Hematopoietic multipotent progenitor cell treated with erythropoietin and hydrocortisone succinate and interleukin-3 and kit ligand, for 15 days (in vitro differentiated cells): ENCODE results near the gene LSM2.
A peak's percentile ranks its signal among the peaks of the same experiment; 100 is the strongest.
"Not testable (repeated sequence)": the region's sequence is repeated elsewhere in the genome, so short reads cannot be mapped to it uniquely, and the experiment has no call there.

ENCODE experiments used
- DNase-seq: peaks from one replicate; pipeline ENCODE4 v3.0.0-alpha.2; 2015; ENCODE audit warnings: low spot score

LSM2 gene

DNA sequence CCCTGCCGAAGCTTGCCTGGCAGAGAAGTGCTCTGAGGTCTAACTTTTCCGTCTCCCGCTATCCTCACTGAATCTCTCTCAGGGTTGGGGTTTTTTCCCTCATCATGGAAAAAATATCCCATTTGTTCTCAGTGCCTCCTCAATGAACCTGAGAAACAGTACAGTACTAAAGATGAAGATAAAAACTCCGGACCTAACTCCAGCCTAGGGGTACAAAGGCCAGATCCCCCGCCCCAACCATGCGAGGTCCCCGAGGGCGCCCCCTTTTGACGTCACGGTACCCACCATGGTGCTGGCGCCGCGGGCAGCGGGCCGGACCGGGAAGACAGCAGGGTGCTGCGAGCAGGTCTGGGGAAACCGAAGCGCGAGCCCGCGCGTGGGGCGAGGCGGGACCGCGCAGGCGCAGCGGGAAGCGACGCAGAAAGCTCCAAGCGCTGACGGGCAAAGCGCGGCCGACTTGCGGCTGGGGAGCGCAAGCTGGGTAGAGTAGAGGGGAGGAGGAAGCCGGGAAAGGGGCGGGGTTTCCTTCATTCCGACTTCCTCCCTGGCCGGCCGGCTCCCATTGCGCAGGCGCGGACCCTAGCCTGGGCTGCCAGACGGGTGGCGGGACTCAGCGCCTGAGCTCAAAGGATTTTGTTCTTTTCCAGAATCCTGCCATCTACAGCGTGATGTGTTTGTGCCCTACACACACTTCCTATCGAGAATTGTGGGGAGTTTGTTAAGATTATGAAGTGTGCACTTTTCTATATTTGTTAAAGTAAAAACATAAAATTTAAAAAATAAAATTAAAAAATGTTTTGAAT, at the start of gene LSM2:
LSM2 (minus strand) TSS at position 497 of the 803 bp plus-strand sequence; CDS start at position 288, 209 bp downstream.
- DNase-seq = peak; percentile 97

DNA sequence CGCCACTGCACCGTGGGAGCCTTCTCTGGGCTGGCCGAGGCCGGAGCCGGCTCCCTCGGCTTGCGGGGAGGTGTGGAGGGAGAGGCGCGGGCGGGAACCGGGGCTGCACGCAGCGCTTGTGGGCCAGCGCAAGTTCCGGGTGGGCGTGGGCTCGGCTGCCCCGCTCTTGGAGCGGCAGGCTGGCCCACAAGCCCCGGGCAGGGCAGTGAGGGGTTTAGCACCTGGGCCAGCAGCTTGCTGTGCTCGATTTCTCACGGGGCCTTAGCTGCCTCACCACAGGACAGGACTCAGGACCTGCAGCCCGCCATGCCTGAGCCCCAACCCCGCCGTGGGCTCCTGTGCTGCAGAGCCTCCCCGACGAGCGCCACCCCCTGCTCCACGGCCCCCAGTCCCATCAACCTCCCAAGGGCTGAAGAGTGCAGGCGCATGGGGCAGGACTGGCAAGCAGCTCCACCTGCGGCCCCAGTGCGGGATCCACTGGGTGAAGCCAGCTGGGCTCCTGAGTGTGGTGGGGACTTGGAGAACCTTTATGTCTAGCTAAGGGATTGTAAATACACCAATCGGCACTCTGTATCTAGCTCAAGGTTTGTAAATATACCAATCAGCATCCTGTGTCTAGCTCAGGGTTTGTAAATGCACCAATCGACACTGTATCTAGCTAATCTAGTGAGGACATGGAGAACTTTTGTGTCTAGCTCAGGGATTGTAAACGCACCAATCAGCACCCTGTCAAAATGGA, 45.4 kb upstream of the LSM2 start:
- DNase-seq = not testable (repeated sequence)

GRCh38 chr6:31851485-31851832, 44.7 kb upstream of the LSM2 start:
- no peak for DNase-seq

- DNase-seq = no peak
Measured at GRCh38 chr6:31850765-31851484, 44.2 kb upstream of the LSM2 start.

- DNase-seq = no peak
Measured at GRCh38 chr6:31847276-31847978, 40.7 kb upstream of the LSM2 start.

GRCh38 chr6:31844507-31844906, 37.7 kb upstream of the LSM2 start:
- DNase-seq = no peak

- DNase-seq = no peak
Measured at GRCh38 chr6:31842053-31842452, 35.3 kb upstream of the LSM2 start.

DNA sequence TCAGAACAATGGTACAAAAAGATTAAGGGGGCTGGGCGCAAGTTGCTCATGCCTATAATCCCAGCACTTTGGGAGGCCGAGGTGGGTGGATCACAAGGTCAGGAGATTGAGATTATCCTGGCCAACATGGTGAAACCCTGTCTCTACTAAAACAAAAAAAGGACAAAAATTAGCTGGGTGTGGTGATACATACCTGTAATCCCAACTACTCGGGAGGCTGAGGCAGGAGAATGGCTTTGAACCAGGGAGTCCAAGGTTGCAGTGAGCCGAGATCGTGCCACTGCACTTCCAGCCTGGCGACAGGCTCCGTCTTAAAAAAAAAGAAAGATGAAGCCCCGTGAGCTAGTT, 33.0 kb upstream of the LSM2 start:
- not testable (repeated sequence) for DNase-seq

DNA sequence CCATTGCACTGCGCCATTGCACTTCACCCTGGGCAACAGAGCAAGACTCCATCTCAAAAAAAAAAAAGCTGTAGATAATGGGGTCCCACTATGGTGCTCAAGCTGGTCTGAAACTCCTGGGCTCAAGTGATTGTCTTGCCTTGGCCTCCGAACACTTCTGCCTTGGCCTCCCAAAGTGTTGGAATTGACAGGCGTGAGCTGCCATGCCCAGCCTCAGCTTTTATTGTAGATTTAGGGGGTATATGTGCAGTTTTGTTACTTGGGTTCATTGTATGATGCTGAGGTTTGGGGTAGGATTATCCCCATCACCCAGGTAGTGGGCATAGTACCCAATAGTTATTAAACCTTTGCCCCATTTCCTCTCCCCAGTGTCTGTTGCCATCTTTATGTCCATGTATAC, 32.2 kb upstream of the LSM2 start:
- DNase-seq = no peak

DNA sequence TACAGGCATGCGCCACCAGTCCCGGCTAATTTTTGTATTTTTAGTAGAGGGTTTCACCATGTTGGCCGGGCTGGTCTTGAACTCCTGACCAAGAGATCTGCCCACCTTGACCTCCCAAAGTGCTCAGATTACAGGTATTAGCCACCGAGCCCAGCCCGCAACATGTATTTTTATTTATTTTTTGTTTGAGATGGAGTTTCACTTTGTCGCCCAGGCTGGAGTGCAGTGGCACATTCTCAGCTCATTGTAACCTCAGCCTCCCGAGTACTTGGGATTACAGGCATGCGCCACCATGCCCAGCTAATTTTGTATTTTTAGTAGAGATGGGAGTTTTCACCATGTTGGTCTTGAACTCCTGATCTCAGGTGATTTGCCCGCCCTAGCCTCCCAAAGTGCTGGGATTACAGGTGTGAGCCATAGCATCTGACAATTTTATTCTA, 31.4 kb upstream of the LSM2 start:
- not testable (repeated sequence) for DNase-seq

- DNase-seq = no peak
Measured at GRCh38 chr6:31837369-31838113, 30.8 kb upstream of the LSM2 start.

DNA sequence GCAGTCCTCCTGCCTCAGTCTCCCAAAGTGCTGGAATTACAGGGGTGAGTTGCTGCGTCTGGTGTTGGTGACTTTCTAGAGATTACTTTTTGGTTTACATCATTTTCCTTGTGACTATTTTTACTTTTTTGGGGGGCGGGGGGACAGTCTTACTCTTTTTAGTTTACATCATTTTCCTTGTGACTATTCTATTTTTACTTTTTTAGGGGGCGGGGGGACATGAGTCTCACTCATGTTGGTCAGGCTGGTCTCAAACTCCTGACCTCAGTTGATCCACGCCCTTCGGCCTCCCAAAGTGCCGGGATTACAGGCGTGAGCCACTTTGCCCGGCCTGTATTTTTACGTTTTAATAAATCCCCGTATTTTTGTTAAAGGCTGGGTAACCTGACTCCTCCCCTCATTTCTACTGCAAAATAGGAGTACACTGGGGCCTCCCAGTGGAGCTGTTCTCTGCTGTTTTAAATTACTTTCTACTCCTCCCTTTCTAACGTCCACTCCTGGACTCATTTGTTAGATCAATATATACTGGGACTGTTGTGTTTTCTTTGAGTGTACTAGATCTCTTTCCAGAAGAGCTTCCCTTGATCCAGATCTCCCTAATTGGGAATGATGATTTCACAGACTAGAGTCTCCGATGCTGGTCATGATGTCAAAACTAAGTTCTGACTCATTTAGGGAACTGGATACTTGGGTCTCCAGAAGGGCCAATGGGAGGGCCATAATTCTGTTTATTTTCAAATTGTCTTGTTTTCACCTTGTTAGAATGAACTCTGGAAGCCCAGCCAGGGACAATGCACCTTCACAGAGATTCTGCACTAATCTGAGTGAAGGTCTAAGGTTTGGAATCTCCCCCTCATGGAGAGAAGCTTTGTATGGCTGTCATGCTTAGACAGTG, 30.0 kb upstream of the LSM2 start:
- peak; percentile 38 for DNase-seq

- DNase-seq = no peak
Measured at GRCh38 chr6:31836047-31836473, 29.3 kb upstream of the LSM2 start.

DNA sequence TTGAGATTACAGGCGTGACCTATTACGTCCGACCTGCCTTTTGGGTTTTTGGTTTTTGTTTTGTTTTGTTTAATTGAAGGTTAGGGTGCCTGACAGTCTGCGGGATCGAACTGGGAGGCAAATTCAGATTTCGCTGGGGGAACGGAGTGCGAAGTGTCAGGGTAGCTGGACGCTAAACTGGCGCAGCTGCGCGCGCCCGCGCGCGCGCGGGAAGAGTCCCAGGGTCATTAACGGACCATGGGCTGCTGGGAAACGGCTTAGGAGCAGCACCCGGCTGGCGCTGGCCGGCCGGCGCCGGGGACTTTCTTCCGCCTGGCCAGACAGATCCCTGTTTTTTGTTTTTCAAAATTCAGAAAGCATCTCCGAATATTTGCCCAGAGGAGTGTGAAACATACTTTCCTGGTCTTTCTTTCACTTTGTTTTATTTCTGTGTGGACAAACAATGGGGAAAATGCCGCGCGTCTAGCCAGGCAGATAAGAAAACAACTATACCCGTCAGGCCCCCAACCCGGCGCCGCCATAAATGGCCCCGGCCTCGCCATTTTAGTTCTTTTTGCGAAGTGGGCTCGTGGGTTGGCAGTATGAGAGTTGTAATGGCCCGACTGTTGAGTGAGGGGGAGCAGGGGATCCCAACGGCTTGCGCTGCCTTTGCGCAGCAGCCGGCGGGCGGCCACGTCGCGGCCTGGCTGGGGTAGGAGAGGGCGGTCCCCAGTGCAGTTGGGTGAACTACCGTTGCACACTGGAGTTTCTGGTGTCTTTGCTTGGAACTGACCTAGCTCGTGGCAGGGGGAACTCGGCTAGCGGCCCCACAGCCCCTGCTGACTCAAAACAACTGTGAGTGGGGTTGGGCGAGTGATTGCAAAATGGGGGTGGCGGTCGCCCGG, 27.8 kb upstream of the LSM2 start:
- peak; percentile 81 for DNase-seq

- DNase-seq = peak; percentile 52
Measured at GRCh38 chr6:31831350-31832215, 24.8 kb upstream of the LSM2 start.

DNA sequence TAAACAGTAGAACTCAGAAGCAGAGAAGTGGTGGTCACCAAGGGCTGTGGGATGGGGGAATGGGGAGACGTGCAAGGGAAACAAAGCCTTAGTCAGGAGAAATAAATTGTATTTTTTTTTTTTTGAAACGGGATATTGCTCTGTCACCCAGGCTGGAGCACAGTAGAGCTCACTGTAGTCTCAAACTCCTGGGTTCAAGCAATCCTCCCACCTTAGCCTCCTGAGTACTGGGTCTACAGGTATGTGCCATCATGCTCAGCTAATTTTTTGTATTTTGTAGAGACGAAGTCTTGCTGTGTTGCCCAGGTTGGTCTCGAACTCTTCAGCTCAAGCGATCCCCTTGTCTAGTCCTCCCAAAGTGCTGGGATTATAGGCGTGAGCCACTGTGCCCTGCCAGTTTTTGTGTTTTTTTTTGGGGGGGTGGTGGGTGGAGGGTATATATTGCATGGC, 24.1 kb upstream of the LSM2 start:
- no peak for DNase-seq

DNA sequence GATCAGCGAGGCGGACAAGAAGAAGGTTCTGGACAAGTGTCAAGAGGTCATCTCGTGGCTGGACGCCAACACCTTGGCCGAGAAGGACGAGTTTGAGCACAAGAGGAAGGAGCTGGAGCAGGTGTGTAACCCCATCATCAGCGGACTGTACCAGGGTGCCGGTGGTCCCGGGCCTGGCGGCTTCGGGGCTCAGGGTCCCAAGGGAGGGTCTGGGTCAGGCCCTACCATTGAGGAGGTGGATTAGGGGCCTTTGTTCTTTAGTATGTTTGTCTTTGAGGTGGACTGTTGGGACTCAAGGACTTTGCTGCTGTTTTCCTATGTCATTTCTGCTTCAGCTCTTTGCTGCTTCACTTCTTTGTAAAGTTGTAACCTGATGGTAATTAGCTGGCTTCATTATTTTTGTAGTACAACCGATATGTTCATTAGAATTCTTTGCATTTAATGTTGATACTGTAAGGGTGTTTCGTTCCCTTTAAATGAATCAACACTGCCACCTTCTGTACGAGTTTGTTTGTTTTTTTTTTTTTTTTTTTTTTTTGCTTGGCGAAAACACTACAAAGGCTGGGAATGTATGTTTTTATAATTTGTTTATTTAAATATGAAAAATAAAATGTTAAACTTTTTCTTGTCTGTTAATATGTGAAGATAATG, 23.0 kb upstream of the LSM2 start:
- DNase-seq = peak; percentile 83
